ENCODE results near the gene CENPU. TPM values are rescaled to one million over a fixed set of nuclear protein-coding genes. Genes with fewer than 3 reads are reported as not detected.

CENPU gene
- total and polyA plus RNA-seq, 5 donors from 2014 or later, result 2.5 to 11.0 (median 4.1) TPM

DNA sequence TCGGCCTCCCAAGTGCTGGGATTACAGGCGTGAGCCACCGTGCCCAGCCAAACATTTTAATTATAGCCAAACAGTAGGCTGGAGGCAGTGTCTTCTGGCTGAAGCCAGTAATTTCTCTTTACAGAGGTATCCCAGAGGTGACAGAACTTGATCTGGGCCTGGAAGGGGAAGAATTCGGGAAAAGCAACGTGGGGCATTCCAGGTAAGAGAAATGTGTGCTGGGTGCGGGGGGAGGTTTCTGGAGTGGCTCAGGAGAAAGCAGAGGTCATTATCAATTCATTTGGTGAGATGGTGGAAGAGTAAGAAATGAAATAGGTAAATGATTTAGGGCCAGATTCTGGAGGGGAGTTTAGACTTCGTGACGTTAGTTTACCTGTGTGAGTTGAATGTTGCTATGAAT lies 82.0 kb downstream of the CENPU start:
- ATAC-seq (ENCODE audit: low read depth in 2 of 2), result no peak
- H3K27me3 ChIP-seq (ENCODE audit: control insufficient read depth, insufficient read depth, low read length), result no peaks in the 10 kb centered on the region
- peaks cover 20% of the 10 kb centered on the region for H3K4me1 ChIP-seq (ENCODE audit: control insufficient read depth, insufficient read depth, low read length, poor library complexity, severe bottlenecking)
- Mint-ChIP-seq H3K27ac (peak overlapping the region in 1 of 3 donors; percentile 22), H3K9me3 (no peaks in the 10 kb centered on the region), H3K27me3 (no peaks in the 10 kb centered on the region), H3K36me3 (peaks cover 9% of the 10 kb centered on the region), H3K4me1 (peaks cover 10 to 36% (median 23%) of the 10 kb centered on the region in 4 donors), H3K4me3 (peak overlapping the region in 2 of 4 donors; percentile 55 to 74)
- H3K27ac ChIP-seq (ENCODE audit: insufficient read depth, low read length, poor library complexity, severe bottlenecking), result no peak overlapping the region
- no peak overlapping the region for H3K4me3 ChIP-seq (ENCODE audit: low read depth, low read length)
- H3K36me3 ChIP-seq (ENCODE audit: control insufficient read depth, insufficient read depth, low read length), result peaks cover 2% of the 10 kb centered on the region
- no peaks in the 10 kb centered on the region for H3K9me3 ChIP-seq (ENCODE audit: control insufficient read depth in 2 of 2, low read length in 2 of 2)
- DNase-seq, result no peak

GRCh38 chr4:184649971-184650855 lies 83.7 kb downstream of the CENPU start:
- Mint-ChIP-seq H3K4me3 (peak overlapping the region; percentile 93 to 97 (median 94)), H3K9me3 (no peaks in the 10 kb centered on the region), H3K4me1 (peaks cover 22 to 53% (median 37%) of the 10 kb centered on the region in 4 donors), H3K36me3 (peaks cover 17% of the 10 kb centered on the region), H3K27ac (peak overlapping the region; percentile 63 to 93 (median 93)), H3K27me3 (no peaks in the 10 kb centered on the region)
- ATAC-seq (ENCODE audit: low read depth in 2 of 2) (no peak), DNase-seq (no peak)
- Histone ChIP-seq H3K4me1 (ENCODE audit: control insufficient read depth, insufficient read depth, low read length, poor library complexity, severe bottlenecking) (peaks cover 37% of the 10 kb centered on the region), H3K36me3 (ENCODE audit: control insufficient read depth, insufficient read depth, low read length) (peaks cover 7% of the 10 kb centered on the region), H3K4me3 (ENCODE audit: low read depth, low read length) (peak overlapping the region; percentile 89), H3K9me3 (ENCODE audit: control insufficient read depth in 2 of 2, low read length in 2 of 2) (no peaks in the 10 kb centered on the region), H3K27ac (ENCODE audit: insufficient read depth, low read length, poor library complexity, severe bottlenecking) (peak overlapping the region; percentile 82), H3K27me3 (ENCODE audit: control insufficient read depth, insufficient read depth, low read length) (no peaks in the 10 kb centered on the region)

- Histone ChIP-seq H3K27ac (ENCODE audit: insufficient read depth, low read length, poor library complexity, severe bottlenecking) (peak within 1 kb of the TSS; percentile 84), H3K4me1 (ENCODE audit: control insufficient read depth, insufficient read depth, low read length, poor library complexity, severe bottlenecking) (peaks cover 46% of the 10 kb centered on the region), H3K9me3 (ENCODE audit: control insufficient read depth in 2 of 2, low read length in 2 of 2) (no peaks in the 10 kb centered on the region), H3K36me3 (ENCODE audit: control insufficient read depth, insufficient read depth, low read length) (peaks cover 11% of the 10 kb centered on the region), H3K27me3 (ENCODE audit: control insufficient read depth, insufficient read depth, low read length) (no peaks in the 10 kb centered on the region), H3K4me3 (ENCODE audit: low read depth, low read length) (peak within 1 kb of the TSS; percentile 89)
- H3K27me3 Mint-ChIP-seq, result no peaks in the 10 kb centered on the region
- peaks cover 26% of the 10 kb centered on the region for H3K36me3 Mint-ChIP-seq
- DNase-seq (peak; percentile 92 to 95 (median 95)), ATAC-seq (ENCODE audit: low read depth in 2 of 2) (peak; percentile 91 to 94)
- H3K27ac Mint-ChIP-seq, result peak within 1 kb of the TSS; percentile 82 to 94 (median 94)
- peak within 1 kb of the TSS; percentile 94 to 97 (median 94) for H3K4me3 Mint-ChIP-seq
- H3K9me3 Mint-ChIP-seq, result no peaks in the 10 kb centered on the region
- peaks cover 28 to 61% (median 43%) of the 10 kb centered on the region in 4 donors for H3K4me1 Mint-ChIP-seq
Observed at GRCh38 chr4:184649026-184649970, 84.6 kb downstream of the CENPU start, which contains the start of the genes CASP3 and PRIMPOL. TSS of gene CASP3 (minus strand) at chr4:184649447. CDS start at chr4:184638453, 10,994 bp downstream. TSS of gene PRIMPOL (plus strand) at chr4:184649738. CDS start at chr4:184657141, 7,403 bp downstream.

DNA sequence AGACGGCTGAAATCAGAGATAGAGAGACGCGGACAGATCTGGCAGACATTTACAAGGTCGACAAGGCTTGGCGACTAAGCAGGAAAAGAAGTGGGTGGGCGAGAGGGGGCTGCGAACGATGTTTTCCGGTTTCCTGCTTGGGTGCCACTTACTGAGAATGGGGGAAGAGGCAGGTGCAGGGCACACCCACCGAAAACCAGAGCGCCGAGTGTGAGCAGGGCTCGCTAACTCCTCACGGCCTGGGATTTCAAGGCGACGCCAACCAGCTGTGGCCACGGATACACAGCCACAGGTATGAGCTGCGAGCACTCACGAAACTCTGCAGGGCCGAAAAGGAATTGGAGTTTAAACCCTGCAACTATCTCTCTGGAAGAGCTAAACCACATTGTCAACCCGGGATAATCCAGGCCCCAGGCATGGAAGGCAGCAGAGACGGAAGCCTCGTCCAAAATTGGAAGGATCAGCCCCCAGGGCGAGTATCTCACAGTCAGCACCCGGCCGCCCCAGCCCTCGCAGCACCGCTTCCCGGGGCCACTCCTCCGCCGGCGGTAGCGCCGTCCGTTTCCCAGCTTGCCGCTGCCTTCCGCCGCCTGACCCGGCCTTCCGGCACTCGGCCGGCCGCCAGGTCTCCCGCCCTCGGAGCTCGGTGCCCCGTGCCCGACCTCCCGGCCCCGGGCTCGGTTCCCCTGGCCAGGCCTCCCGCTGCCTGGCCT lies 85.4 kb downstream of the CENPU start:
- H3K27ac ChIP-seq (ENCODE audit: insufficient read depth, low read length, poor library complexity, severe bottlenecking), result peak overlapping the region; percentile 84
- ATAC-seq (ENCODE audit: low read depth in 2 of 2) (no peak), DNase-seq (peak; percentile 24 to 83 (median 43))
- peaks cover 34 to 63% (median 49%) of the 10 kb centered on the region in 4 donors for H3K4me1 Mint-ChIP-seq
- no peaks in the 10 kb centered on the region for H3K27me3 Mint-ChIP-seq
- H3K36me3 ChIP-seq (ENCODE audit: control insufficient read depth, insufficient read depth, low read length), result peaks cover 14% of the 10 kb centered on the region
- H3K9me3 Mint-ChIP-seq, result no peaks in the 10 kb centered on the region
- H3K27ac Mint-ChIP-seq, result peak overlapping the region; percentile 68 to 94 (median 94)
- no peaks in the 10 kb centered on the region for H3K9me3 ChIP-seq (ENCODE audit: control insufficient read depth in 2 of 2, low read length in 2 of 2)
- peak overlapping the region; percentile 90 to 94 (median 92) for H3K4me3 Mint-ChIP-seq
- no peaks in the 10 kb centered on the region for H3K27me3 ChIP-seq (ENCODE audit: control insufficient read depth, insufficient read depth, low read length)
- peaks cover 25% of the 10 kb centered on the region for H3K36me3 Mint-ChIP-seq
- H3K4me3 ChIP-seq (ENCODE audit: low read depth, low read length), result peak overlapping the region; percentile 73
- H3K4me1 ChIP-seq (ENCODE audit: control insufficient read depth, insufficient read depth, low read length, poor library complexity, severe bottlenecking), result peaks cover 54% of the 10 kb centered on the region

DNA sequence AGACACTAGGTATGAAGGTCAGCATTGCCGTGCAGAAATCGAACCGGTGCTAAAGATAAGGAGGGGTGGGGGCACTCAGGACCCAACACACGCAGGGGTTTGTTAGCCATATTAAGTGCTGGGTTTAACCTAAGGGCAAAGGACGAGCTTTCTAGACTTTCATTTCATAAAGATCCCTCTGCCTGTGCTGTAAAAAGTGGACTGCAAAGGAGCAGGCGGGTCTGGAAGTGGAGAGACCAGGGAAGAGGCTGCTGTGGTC lies 85.9 kb downstream of the CENPU start:
- Histone ChIP-seq H3K4me1 (ENCODE audit: control insufficient read depth, insufficient read depth, low read length, poor library complexity, severe bottlenecking) (peaks cover 54% of the 10 kb centered on the region), H3K9me3 (ENCODE audit: control insufficient read depth in 2 of 2, low read length in 2 of 2) (no peaks in the 10 kb centered on the region), H3K36me3 (ENCODE audit: control insufficient read depth, insufficient read depth, low read length) (peaks cover 16% of the 10 kb centered on the region), H3K27me3 (ENCODE audit: control insufficient read depth, insufficient read depth, low read length) (no peaks in the 10 kb centered on the region), H3K27ac (ENCODE audit: insufficient read depth, low read length, poor library complexity, severe bottlenecking) (peak overlapping the region; percentile 84), H3K4me3 (ENCODE audit: low read depth, low read length) (peak overlapping the region; percentile 73)
- H3K36me3 Mint-ChIP-seq, result peaks cover 25% of the 10 kb centered on the region
- DNase-seq (no peak), ATAC-seq (ENCODE audit: low read depth in 2 of 2) (no peak)
- H3K9me3 Mint-ChIP-seq, result no peaks in the 10 kb centered on the region
- peaks cover 34 to 63% (median 51%) of the 10 kb centered on the region in 4 donors for H3K4me1 Mint-ChIP-seq
- peak overlapping the region; percentile 90 to 94 (median 92) for H3K4me3 Mint-ChIP-seq
- peak overlapping the region; percentile 68 to 94 (median 94) for H3K27ac Mint-ChIP-seq
- no peaks in the 10 kb centered on the region for H3K27me3 Mint-ChIP-seq

- DNase-seq (no peak), ATAC-seq (ENCODE audit: low read depth in 2 of 2) (no peak)
- Histone ChIP-seq H3K9me3 (ENCODE audit: control insufficient read depth in 2 of 2, low read length in 2 of 2) (no peaks in the 10 kb centered on the region), H3K27me3 (ENCODE audit: control insufficient read depth, insufficient read depth, low read length) (no peaks in the 10 kb centered on the region), H3K36me3 (ENCODE audit: control insufficient read depth, insufficient read depth, low read length) (peaks cover 17% of the 10 kb centered on the region), H3K4me3 (ENCODE audit: low read depth, low read length) (peak overlapping the region; percentile 73), H3K27ac (ENCODE audit: insufficient read depth, low read length, poor library complexity, severe bottlenecking) (peak overlapping the region; percentile 84), H3K4me1 (ENCODE audit: control insufficient read depth, insufficient read depth, low read length, poor library complexity, severe bottlenecking) (peaks cover 54% of the 10 kb centered on the region)
- Mint-ChIP-seq H3K4me3 (peak overlapping the region; percentile 90 to 94 (median 92)), H3K36me3 (peaks cover 28% of the 10 kb centered on the region), H3K27me3 (no peaks in the 10 kb centered on the region), H3K27ac (peak overlapping the region; percentile 68 to 94 (median 94)), H3K9me3 (no peaks in the 10 kb centered on the region), H3K4me1 (peaks cover 39 to 65% (median 55%) of the 10 kb centered on the region in 4 donors)
Observed at GRCh38 chr4:184647266-184648053, 86.4 kb downstream of the CENPU start.

All from CD4-positive, CD25-positive, alpha-beta regulatory T cell (primary cell).